Ishikawa (cell line): ENCODE data around the gene OR2F2.

Source experiments
- CEBPB ChIP-seq: IDR thresholded peaks from 2 replicates; pipeline ENCODE4 v1.6.1; 2012
- EGR1 ChIP-seq: IDR thresholded peaks from 2 replicates; pipeline ENCODE4 v1.6.1; 2012
- FOXM1 ChIP-seq: IDR thresholded peaks from 2 replicates; pipeline ENCODE4 v1.6.1; 2012; ENCODE audit warnings: low read depth, borderline replicate concordance
- NFIC ChIP-seq: IDR thresholded peaks from 2 replicates; pipeline ENCODE4 v1.6.1; 2012
- RAD21 ChIP-seq: IDR thresholded peaks from 2 replicates; pipeline ENCODE4 v1.6.1; 2012; ENCODE audit warnings: low read depth
- TEAD4 ChIP-seq: IDR thresholded peaks from 2 replicates; pipeline ENCODE4 v1.6.1; 2012
- YY1 ChIP-seq: IDR thresholded peaks from 2 replicates; pipeline ENCODE4 v1.6.1; 2012; ENCODE audit warnings: low read depth
- TF ChIP-seq, protein P1 (sequence below): IDR thresholded peaks from 2 replicates; pipeline ENCODE4 v1.6.1; 2012
- TF ChIP-seq, protein P2 (sequence below): IDR thresholded peaks from 2 replicates; pipeline ENCODE4 v1.6.1; 2012; ENCODE audit warnings: low read depth, mild to moderate bottlenecking

DNA sequence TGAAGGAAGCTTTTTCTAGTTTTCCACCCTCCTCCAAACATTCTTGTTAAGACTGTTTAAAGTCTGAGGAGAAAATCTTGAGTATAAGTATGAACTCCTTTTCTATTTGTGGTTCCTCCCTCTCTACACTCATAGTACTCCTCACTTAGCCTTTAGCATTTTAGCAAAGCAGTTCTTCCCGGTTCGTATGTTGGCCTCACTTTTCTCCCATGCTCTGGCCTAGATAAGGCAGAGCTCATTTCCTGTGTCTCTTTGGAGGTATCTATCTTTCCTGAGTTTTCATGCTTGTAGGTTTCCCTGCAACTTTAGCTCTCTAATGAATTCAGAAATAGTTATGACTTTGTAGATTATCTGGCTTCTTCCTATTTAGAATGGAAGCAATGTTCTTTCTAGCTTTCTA is 13.7 kb downstream of the OR2F2 start:
- TF ChIP-seq EGR1 (no peak), RAD21 (no peak), FOXM1 (no peak), NFIC (no peak), CEBPB (no peak), TEAD4 (no peak), YY1 (no peak)
- TF ChIP-seq, protein P1, sequence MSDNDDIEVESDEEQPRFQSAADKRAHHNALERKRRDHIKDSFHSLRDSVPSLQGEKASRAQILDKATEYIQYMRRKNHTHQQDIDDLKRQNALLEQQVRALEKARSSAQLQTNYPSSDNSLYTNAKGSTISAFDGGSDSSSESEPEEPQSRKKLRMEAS = no peak
- TF ChIP-seq, protein P2, sequence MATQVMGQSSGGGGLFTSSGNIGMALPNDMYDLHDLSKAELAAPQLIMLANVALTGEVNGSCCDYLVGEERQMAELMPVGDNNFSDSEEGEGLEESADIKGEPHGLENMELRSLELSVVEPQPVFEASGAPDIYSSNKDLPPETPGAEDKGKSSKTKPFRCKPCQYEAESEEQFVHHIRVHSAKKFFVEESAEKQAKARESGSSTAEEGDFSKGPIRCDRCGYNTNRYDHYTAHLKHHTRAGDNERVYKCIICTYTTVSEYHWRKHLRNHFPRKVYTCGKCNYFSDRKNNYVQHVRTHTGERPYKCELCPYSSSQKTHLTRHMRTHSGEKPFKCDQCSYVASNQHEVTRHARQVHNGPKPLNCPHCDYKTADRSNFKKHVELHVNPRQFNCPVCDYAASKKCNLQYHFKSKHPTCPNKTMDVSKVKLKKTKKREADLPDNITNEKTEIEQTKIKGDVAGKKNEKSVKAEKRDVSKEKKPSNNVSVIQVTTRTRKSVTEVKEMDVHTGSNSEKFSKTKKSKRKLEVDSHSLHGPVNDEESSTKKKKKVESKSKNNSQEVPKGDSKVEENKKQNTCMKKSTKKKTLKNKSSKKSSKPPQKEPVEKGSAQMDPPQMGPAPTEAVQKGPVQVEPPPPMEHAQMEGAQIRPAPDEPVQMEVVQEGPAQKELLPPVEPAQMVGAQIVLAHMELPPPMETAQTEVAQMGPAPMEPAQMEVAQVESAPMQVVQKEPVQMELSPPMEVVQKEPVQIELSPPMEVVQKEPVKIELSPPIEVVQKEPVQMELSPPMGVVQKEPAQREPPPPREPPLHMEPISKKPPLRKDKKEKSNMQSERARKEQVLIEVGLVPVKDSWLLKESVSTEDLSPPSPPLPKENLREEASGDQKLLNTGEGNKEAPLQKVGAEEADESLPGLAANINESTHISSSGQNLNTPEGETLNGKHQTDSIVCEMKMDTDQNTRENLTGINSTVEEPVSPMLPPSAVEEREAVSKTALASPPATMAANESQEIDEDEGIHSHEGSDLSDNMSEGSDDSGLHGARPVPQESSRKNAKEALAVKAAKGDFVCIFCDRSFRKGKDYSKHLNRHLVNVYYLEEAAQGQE = no peak
